Fibroblast of villous mesenchyme (primary cell): ENCODE measurements around the gene ELL3. TPM values are rescaled to one million over a fixed set of nuclear protein-coding genes. Genes with fewer than 3 reads are reported as not detected.
A peak's percentile ranks its signal among the peaks of the same experiment; 100 is the strongest.

Experiments
- DNase-seq: peaks from one replicate; pipeline ENCODE4 v3.0.0-alpha.2; 2010; ENCODE audit warnings: low read depth
- H3K4me3 ChIP-seq: 2 replicates; pipeline ENCODE4 v1.5.1; 2011; ENCODE audit warnings: low read depth, mild to moderate bottlenecking, low read length
- CTCF ChIP-seq: IDR thresholded peaks from 2 replicates; pipeline ENCODE4 v1.5.1; 2012; ENCODE audit warnings: low read depth, mild to moderate bottlenecking, low read length; ENCODE audit not compliant: insufficient read depth
- total RNA-seq: library from RNA; depleted of rRNA; stranded (reverse); fragments of >200 nt; gene quantifications from 2 replicates; pipeline ENCODE4 v1.2.3, GENCODE V29; 2012

ELL3 gene
- total RNA-seq, 1 donor, result 4.3 TPM

- H3K4me3 ChIP-seq, result no peak overlapping the region
- DNase-seq, result no peak
- TF ChIP-seq CTCF, result no peak
Measured at GRCh38 chr15:43795197-43795596, 18.4 kb upstream of the ELL3 start.

DNA sequence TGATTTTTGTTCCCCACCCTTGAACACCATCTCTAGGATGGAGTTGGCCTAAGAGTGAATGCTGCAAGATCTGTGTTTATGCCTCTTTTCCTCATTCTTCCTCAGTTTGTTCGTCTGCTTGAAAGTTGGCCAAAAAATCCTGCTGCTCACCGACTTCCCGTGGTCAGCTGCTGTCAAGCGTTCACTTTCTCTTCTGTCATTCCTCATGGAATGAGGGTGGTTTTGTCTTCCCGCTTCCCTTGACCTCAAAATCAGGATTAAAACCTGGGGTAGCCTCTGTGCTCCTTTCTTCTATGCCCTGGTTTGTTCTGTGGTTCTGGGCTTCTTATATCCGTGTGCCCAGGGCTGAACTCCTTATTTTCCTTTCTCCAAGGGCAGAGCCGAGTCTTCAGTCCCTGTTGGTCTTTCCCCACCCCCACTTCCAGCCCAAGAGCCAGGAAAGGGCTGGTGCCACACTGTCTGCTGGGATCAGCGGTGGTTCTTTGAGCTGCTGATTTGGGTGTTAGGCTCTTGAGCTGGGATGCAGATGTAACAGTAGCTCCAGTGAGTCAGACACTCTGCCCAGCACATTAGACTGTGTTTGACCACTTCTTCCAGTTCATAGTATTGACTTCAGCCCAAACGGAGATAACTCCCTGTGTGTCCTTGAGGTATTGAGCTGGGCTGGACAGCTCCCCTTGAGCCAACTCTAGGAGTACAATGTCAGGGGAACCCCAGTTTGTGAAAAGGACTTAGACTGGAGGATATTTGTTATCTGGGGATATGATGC lies 17.7 kb upstream of the ELL3 start:
- TF ChIP-seq CTCF, result no peak
- peak overlapping the region; percentile 94 for H3K4me3 ChIP-seq
- DNase-seq, result no peak

- no peak for DNase-seq
- peak overlapping the region; percentile 94 for H3K4me3 ChIP-seq
- TF ChIP-seq CTCF, result no peak
Measured at GRCh38 chr15:43793647-43794046, 16.9 kb upstream of the ELL3 start.

DNA sequence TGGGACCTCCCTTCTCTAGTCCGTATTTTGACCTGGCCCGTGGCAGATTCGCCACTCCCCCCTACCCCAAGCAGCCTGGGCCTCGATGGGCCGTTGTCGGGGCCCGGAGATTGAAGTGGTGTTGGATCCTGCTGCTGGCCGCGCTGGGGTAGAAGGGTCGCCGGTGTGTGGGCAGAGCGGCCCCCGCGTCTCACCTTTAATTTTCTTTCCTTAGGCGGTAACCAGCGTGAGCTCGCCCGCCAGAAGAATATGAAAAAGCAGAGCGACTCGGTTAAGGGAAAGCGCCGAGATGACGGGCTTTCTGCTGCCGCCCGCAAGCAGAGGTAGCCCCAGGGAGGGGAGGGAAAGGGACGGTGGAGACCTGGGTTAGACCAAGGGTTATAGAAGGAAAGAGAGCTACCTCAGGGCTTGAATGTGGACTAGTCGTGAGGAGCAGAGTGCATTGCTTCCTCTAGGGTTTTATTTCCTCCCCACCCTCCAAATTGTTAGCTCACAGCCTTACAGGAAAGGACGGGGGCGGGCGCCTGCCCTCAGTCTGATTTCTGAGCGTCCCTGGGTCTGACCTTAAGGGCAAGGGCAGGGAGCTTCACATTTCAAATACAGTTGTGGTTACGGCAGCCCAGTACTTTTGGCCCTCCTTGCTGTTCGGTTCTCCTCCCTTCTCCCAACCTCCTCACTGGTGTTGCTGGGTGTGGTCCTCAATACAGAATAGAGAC lies 16.2 kb upstream of the ELL3 start:
- peak; percentile 18 for TF ChIP-seq CTCF
- DNase-seq, result peak; percentile 33
- peak overlapping the region; percentile 94 for H3K4me3 ChIP-seq

GRCh38 chr15:43791993-43792760 lies 15.4 kb upstream of the ELL3 start, which contains the start of gene SERF2:
Gene SERF2 (plus strand): TSS chr15:43792320. CDS start chr15:43792377, 57 bp downstream.
- H3K4me3 ChIP-seq, result peak within 1 kb of the TSS; percentile 94

More at GRCh38 chr15:43791993-43792760, 15.4 kb upstream of the ELL3 start, which contains the start of gene SERF2:
- peak; percentile 100 for DNase-seq
- TF ChIP-seq CTCF, result no peak
